PC-3 (cell line): Measurements from ENCODE around the gene RAB6A. TPM values are rescaled to one million over a fixed set of nuclear protein-coding genes. Genes with fewer than 3 reads are reported as not detected.
"Not testable (repeated sequence)": the region's sequence is repeated elsewhere in the genome, so short reads cannot be mapped to it uniquely, and the experiment has no call there.

Source experiments
- ATAC-seq: fragments of 200-7000 bp; cut with Tn5 transposase; 2 replicates; pipeline ENCODE4 v1.9.1; 2020; ENCODE audit warnings: mild to moderate bottlenecking, moderate library complexity
- BruUV-seq: library from RNA; stranded (reverse); fragments of 400-500 nt; replicated peaks from 2 replicates; lab custom pipeline; 2021; lab: Mats Ljungman, UMichigan
- CTCF ChIA-PET: fragments of 300-600 bp; sonication (Branson Sonifier 250); formaldehyde crosslinking; loops from one replicate; lab custom pipeline; 2022; ENCODE audit warnings: antibody characterized with exemption; lab: Charles Lee
- POLR2A ChIA-PET: fragments of 300-600 bp; sonication (Branson Sonifier 250); formaldehyde crosslinking; loops from one replicate; lab custom pipeline; 2022; ENCODE audit warnings: antibody characterized with exemption; ENCODE audit not compliant: unreplicated experiment; lab: Charles Lee
- DNase-seq: peaks from one replicate; pipeline ENCODE4 v3.0.0-alpha.2; 2015
- H2AFZ ChIP-seq: fragments of 300-600 bp; sonication (generic); 2 replicates; pipeline ENCODE4 v1.6.0; 2016; ENCODE audit warnings: antibody characterized with exemption, low read length
- H3F3A ChIP-seq: fragments of 300-600 bp; sonication (generic); one replicate; pipeline ENCODE4 v1.6.0; 2017; ENCODE audit warnings: antibody characterized with exemption, low read length, control low read depth, mild to moderate bottlenecking; ENCODE audit not compliant: unreplicated experiment
- H3K27ac ChIP-seq: fragments of 300-600 bp; sonication (generic); 2 replicates; pipeline ENCODE4 v1.5.1; 2016; ENCODE audit warnings: mild to moderate bottlenecking, low read length
- H3K27me3 ChIP-seq: fragments of 300-600 bp; sonication (generic); 2 replicates; pipeline ENCODE4 v1.6.1; 2016; ENCODE audit warnings: low read length, mixed read lengths
- H3K36me3 ChIP-seq: fragments of 300-600 bp; sonication (generic); 2 replicates; pipeline ENCODE4 v1.6.1; 2016; ENCODE audit warnings: low read depth, mixed run types, low read length, mixed read lengths
- H3K4me1 ChIP-seq: fragments of 300-600 bp; sonication (generic); 2 replicates; pipeline ENCODE4 v1.5.1; 2016; ENCODE audit warnings: low read length; ENCODE audit not compliant: insufficient read depth
- H3K4me2 ChIP-seq: fragments of 300-600 bp; sonication (generic); 2 replicates; pipeline ENCODE4 v1.6.0; 2016; ENCODE audit warnings: low read length
- H3K4me3 ChIP-seq: fragments of 300-600 bp; sonication (generic); 2 replicates; pipeline ENCODE4 v1.5.1; 2016; ENCODE audit warnings: mild to moderate bottlenecking, low read length, mixed read lengths
- H3K79me2 ChIP-seq: fragments of 300-600 bp; sonication (generic); 2 replicates; pipeline ENCODE4 v1.6.1; 2017; ENCODE audit warnings: low read length, mixed read lengths
- H3K9ac ChIP-seq: fragments of 300-600 bp; sonication (generic); 2 replicates; pipeline ENCODE4 v1.6.0; 2016; ENCODE audit warnings: mild to moderate bottlenecking, low read length
- H3K9me2 ChIP-seq: fragments of 300-600 bp; sonication (generic); replicated peaks from 2 replicates; pipeline ENCODE4 v1.6.1; 2016; ENCODE audit warnings: mixed run types, low read length, mixed read lengths
- H3K9me3 ChIP-seq: fragments of 300-600 bp; sonication (generic); 2 replicates; pipeline ENCODE4 v1.6.1; 2016; ENCODE audit warnings: low read length, mixed read lengths
- H4K20me1 ChIP-seq: fragments of 300-600 bp; sonication (generic); 2 replicates; pipeline ENCODE4 v1.6.1; 2016; ENCODE audit warnings: low read length, mixed read lengths
- EZH2 ChIP-seq: fragments of 300-600 bp; sonication (generic); IDR thresholded peaks from one replicate; pipeline ENCODE4 v1.6.1; 2017; ENCODE audit warnings: antibody characterized with exemption, mild to moderate bottlenecking, low read length; ENCODE audit not compliant: unreplicated experiment
- EZH2phosphoT487 ChIP-seq: fragments of 300-600 bp; sonication (generic); IDR thresholded peaks from 2 replicates; pipeline ENCODE4 v1.6.1; 2018; ENCODE audit warnings: mild to moderate bottlenecking, antibody characterized with exemption, low read length, borderline replicate concordance
- intact Hi-C: fragments of 100-400 bp; cut with micrococcal nuclease; formaldehyde crosslinking; loops from 2 replicates; pipeline ENCODE4 v1.9.0; 2023
- total RNA-seq: library from RNA; depleted of rRNA; stranded (reverse); fragments of >200 nt; gene quantifications from 2 replicates; pipeline ENCODE4 v1.2.3, GENCODE V29; 2014
- TF ChIP-seq, protein P1 (sequence below): fragments of 300-600 bp; sonication (generic); conservative IDR thresholded peaks from 2 replicates; pipeline ENCODE4 v1.5.1; 2017; ENCODE audit warnings: antibody characterized with exemption, low read depth, mild to moderate bottlenecking, low read length

RAB6A gene
- total RNA-seq, 1 experiment from 2014 or later: 97.9 TPM

DNA sequence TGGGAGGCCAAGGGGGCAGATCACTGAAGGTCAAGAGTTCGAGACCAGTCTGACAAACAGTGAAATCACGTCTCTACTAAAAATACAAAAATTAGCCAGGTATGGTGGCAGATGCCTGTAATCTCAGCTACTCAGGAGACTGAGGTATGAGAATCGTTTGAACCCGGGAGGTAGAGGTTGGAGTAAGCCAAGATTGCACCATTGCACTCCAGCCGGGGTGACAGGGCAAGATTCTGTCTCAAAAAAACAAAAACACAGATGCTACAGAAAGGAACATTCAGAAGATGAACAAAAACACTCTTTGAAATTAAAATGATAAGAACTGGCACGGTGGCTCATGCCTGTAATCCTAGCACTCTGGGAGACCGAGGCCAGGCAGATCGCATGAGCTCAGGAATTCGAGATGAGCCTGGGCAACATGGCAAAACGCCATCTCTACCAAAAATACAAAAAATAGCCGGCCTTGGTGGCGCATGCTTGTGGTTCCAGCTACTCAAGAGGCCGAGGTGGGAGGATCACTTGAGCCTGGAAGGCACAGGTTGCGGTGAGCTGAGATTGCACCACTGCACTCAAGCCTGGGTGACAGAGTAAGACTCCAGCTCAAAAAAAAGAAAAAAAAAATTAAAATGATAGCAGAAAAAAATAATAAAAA is 8.5 kb downstream of the RAB6A start:
- DNase-seq (no peak), ATAC-seq (no peak)
- H3K4me3 ChIP-seq: no peak overlapping the region
- no peak overlapping the region for H2AFZ ChIP-seq
- H3K79me2 ChIP-seq: peaks cover 90% of the 10 kb centered on the region
- H3K9ac ChIP-seq: no peak overlapping the region
- H3F3A ChIP-seq: no peaks in the 10 kb centered on the region
- peaks cover 13% of the 10 kb centered on the region; the same call in 1 of the 2 replicates for H4K20me1 ChIP-seq
- intact Hi-C loops: no loop called here
- no peaks in the 10 kb centered on the region for H3K36me3 ChIP-seq
- ChIA-PET POLR2A (no interaction called here), CTCF (no interaction called here)
- TF ChIP-seq, protein P1, sequence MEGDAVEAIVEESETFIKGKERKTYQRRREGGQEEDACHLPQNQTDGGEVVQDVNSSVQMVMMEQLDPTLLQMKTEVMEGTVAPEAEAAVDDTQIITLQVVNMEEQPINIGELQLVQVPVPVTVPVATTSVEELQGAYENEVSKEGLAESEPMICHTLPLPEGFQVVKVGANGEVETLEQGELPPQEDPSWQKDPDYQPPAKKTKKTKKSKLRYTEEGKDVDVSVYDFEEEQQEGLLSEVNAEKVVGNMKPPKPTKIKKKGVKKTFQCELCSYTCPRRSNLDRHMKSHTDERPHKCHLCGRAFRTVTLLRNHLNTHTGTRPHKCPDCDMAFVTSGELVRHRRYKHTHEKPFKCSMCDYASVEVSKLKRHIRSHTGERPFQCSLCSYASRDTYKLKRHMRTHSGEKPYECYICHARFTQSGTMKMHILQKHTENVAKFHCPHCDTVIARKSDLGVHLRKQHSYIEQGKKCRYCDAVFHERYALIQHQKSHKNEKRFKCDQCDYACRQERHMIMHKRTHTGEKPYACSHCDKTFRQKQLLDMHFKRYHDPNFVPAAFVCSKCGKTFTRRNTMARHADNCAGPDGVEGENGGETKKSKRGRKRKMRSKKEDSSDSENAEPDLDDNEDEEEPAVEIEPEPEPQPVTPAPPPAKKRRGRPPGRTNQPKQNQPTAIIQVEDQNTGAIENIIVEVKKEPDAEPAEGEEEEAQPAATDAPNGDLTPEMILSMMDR: no peak
- TF ChIP-seq EZH2phosphoT487 (no peak), EZH2 (no peak)
- no TSS peak for BruUV-seq
- H3K4me2 ChIP-seq: no peak overlapping the region
- no peak overlapping the region for H3K27ac ChIP-seq
- H3K9me2 ChIP-seq: no peaks in the 10 kb centered on the region
- H3K9me3 ChIP-seq: no peaks in the 10 kb centered on the region
- no peaks in the 10 kb centered on the region for H3K4me1 ChIP-seq
- H3K27me3 ChIP-seq: no peaks in the 10 kb centered on the region

DNA sequence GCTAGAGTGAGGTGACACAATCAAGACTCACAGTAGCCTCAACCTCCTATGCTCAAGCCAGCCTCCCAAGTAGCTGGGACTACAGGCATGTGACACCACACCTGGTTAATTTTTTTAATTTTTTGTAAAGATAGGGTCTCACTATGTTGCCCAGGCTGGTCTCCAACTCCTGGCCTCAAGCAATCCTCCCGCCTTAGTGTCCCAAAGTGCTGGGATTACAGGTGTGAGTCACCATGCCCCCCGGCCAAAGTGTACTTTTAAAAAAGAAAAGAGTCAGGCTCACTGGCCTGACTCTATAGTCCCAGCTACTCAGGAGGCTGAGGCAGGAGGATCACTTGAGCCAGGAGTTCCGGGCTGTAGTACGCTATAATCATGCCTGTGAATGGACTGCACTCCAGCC is 10.0 kb downstream of the RAB6A start:
- H3K79me2 ChIP-seq: peaks cover 91% of the 10 kb centered on the region
- BruUV-seq: not testable (repeated sequence)

DNA sequence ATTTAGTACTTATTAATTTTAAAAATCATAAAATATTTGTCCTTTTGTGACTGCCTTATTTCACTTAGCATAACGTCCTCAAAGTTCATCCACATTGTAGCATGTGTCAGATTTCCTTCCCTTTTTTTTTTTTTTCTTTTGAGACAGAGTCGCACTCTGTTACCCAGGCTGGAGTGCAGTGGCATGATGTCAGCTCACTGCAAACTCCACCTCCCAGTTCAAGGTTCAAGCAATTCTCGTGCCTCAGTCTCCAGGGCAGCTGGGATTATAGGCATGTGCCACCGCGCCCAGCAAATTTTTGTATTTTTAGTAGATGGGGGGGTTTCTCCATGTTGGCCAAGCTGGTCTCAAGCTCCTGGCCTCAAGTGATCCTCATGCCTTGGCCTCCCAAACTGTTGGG is 10.6 kb downstream of the RAB6A start:
- no TSS peak for BruUV-seq
- Histone ChIP-seq H3K4me1 (no peaks in the 10 kb centered on the region), H3K27ac (no peak overlapping the region), H3F3A (no peaks in the 10 kb centered on the region), H3K27me3 (no peaks in the 10 kb centered on the region), H3K4me2 (no peak overlapping the region), H3K36me3 (no peaks in the 10 kb centered on the region), H3K79me2 (peaks cover 91% of the 10 kb centered on the region), H3K9me2 (no peaks in the 10 kb centered on the region), H3K9me3 (no peaks in the 10 kb centered on the region), H3K4me3 (no peak overlapping the region), H3K9ac (no peak overlapping the region), H2AFZ (no peak overlapping the region), H4K20me1 (peaks cover 13% of the 10 kb centered on the region; the same call in 1 of the 2 replicates)
- DNase-seq: no peak
- intact Hi-C loops: no loop called here
- TF ChIP-seq EZH2phosphoT487: no peak
- POLR2A ChIA-PET: no interaction called here
- CTCF ChIA-PET: no interaction called here
- no peak for ATAC-seq

More for the DNA sequence above, 10.0 kb downstream of the RAB6A start:
- H3K36me3 ChIP-seq, CTCF ChIA-PET, intact Hi-C loops, H3K27ac ChIP-seq, H3K4me3 ChIP-seq, POLR2A ChIA-PET, H3K9ac ChIP-seq, H3K9me3 ChIP-seq, H3K27me3 ChIP-seq, H3K4me1 ChIP-seq, H3K9me2 ChIP-seq, ATAC-seq, H3K4me2 ChIP-seq, H2AFZ ChIP-seq, DNase-seq, H3F3A ChIP-seq: not testable (repeated sequence)
- H4K20me1 ChIP-seq: peaks cover 13% of the 10 kb centered on the region; the same call in 1 of the 2 replicates

DNA sequence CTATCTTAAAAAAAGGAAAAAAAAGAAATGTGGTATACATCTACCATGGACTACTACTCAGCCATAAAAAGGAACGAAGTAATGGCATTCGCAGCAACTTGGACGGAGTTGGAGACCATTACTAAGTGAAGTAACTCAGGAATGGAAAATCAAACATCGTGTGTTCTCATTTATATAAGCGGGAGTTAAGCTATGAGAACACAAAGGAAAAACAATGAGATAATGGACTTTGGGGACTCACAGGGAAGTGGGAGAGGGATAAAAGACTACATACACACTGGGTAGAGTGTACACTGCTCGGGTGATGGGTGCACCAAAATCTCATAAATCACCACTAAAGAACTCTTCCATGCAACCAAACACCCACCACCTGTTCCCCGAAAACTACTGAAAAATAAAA is 11.8 kb downstream of the RAB6A start:
- Histone ChIP-seq H3K9me2 (no peaks in the 10 kb centered on the region), H3K79me2 (peaks cover 95% of the 10 kb centered on the region), H3K4me1 (no peaks in the 10 kb centered on the region), H3K36me3 (no peaks in the 10 kb centered on the region), H3K9ac (no peak overlapping the region), H3K4me2 (no peak overlapping the region), H3K9me3 (no peaks in the 10 kb centered on the region), H3K27me3 (no peaks in the 10 kb centered on the region), H4K20me1 (peaks cover 12% of the 10 kb centered on the region; the same call in 1 of the 2 replicates), H3F3A (no peaks in the 10 kb centered on the region), H2AFZ (no peak overlapping the region), H3K4me3 (no peak overlapping the region), H3K27ac (no peak overlapping the region)
- CTCF ChIA-PET: no interaction called here
- DNase-seq: no peak
- BruUV-seq: no TSS peak
- ATAC-seq: no peak
- intact Hi-C loops: no loop called here
- POLR2A ChIA-PET: no interaction called here
- TF ChIP-seq, protein P1: no peak
- TF ChIP-seq EZH2phosphoT487 (no peak), EZH2 (no peak)
